Kidney (tissue), 14 donors: Measurements from ENCODE around the gene TMEM132C. TPM values are rescaled to one million over a fixed set of nuclear protein-coding genes. Genes with fewer than 3 reads are reported as not detected.

Experiments used
- DNase-seq, 5 donors: peaks; one replicate each; pipeline ENCODE4 v3.0.0-alpha.2; 2013 to 2020
- FAIRE-seq: peaks from 2 replicates; lab custom pipeline; 2012; peaks lifted over from hg19 to GRCh38; lab: Jason Lieb, UNC
- H3K27ac ChIP-seq, 2 donors: one replicate each; pipeline ENCODE4 v1.7.0; 2013; ENCODE audit warnings: low read depth in 2 of 2, low read length in 2 of 2, inconsistent platforms in 1 of 2
- H3K27me3 ChIP-seq: one replicate; pipeline ENCODE4 v1.7.1; 2013; ENCODE audit warnings: low read length, inconsistent platforms; ENCODE audit not compliant: control insufficient read depth, insufficient read depth
- H3K36me3 ChIP-seq, 3 donors: one replicate each; pipeline versions ENCODE4 v1.7.0 to v1.7.1; 2013; ENCODE audit warnings: low read length in 3 of 3, control low read depth in 1 of 3, inconsistent platforms in 1 of 3; ENCODE audit not compliant: insufficient read depth in 3 of 3, control insufficient read depth in 2 of 3
- H3K4me1 ChIP-seq, 3 donors: one replicate each; pipeline versions ENCODE4 v1.7.0 to v1.7.1; 2013; ENCODE audit warnings: low read length in 3 of 3, inconsistent platforms in 1 of 3, low read depth in 1 of 3; ENCODE audit not compliant: control insufficient read depth in 2 of 3, insufficient read depth in 2 of 3
- H3K4me3 ChIP-seq, 3 donors: one replicate each; pipeline versions ENCODE4 v1.7.0 to v1.8.1; 2013; ENCODE audit warnings: low read length in 3 of 3, control low read depth in 1 of 3, inconsistent platforms in 1 of 3
- H3K9ac ChIP-seq, 3 donors: one replicate each; pipeline versions ENCODE4 v1.7.0 to v1.7.1; 2013; ENCODE audit warnings: low read length in 3 of 3, control low read depth in 1 of 3, inconsistent platforms in 1 of 3
- H3K9me3 ChIP-seq, 3 donors: one replicate each; pipeline versions ENCODE4 v1.7.0 to v1.7.1; 2013; ENCODE audit warnings: low read length in 3 of 3, control low read depth in 1 of 3, inconsistent platforms in 1 of 3; ENCODE audit not compliant: control insufficient read depth in 2 of 3, insufficient read depth in 1 of 3
- intact Hi-C: fragments of 100-400 bp; cut with DNase I; formaldehyde crosslinking; loops from one replicate; pipeline ENCODE4 v1.11.1; 2022
- polyA plus RNA-seq: library from polyadenylated mRNA; stranded (reverse); fragments of 350-450 nt; fragmentation: Illumina TruSeq; extraction: RNeasy Lipid Tissue Mini Kit (QIAGEN cat#74804); gene quantifications from one replicate; pipeline ENCODE4 v1.2.3, GENCODE V29; 2014; ENCODE audit warnings: low read depth, low replicate concordance; ENCODE audit not compliant: insufficient read depth
- total RNA-seq: library from RNA; stranded (reverse); fragmentation: NEBNext Ultra II Directional; extraction: Animal tissue kit (Norgen Biotek cat#: 25700); gene quantifications from one replicate; pipeline ENCODE4 v1.2.1, GENCODE V29; 2021
- TF ChIP-seq, protein P1 (sequence below): IDR thresholded peaks from 3 replicates; pipeline ENCODE4 v1.5.1; 2012; ENCODE audit warnings: mild to moderate bottlenecking, moderate library complexity, borderline replicate concordance; ENCODE audit not compliant: insufficient read depth; ENCODE audit errors: extremely low read depth
- donor health status: control.
- donor health status: control.
- donor health status: control.
- donor health status: control.
- donor health status: control.
- donor health status: DM: yes; HTN: yes; CAD: no.
- donor health status: Normal renal cell carcinoma (clear cell type).

TMEM132C gene
- total and polyA plus RNA-seq, 2 donors from 2014 or later, result 0.28 to 0.75 TPM

DNA sequence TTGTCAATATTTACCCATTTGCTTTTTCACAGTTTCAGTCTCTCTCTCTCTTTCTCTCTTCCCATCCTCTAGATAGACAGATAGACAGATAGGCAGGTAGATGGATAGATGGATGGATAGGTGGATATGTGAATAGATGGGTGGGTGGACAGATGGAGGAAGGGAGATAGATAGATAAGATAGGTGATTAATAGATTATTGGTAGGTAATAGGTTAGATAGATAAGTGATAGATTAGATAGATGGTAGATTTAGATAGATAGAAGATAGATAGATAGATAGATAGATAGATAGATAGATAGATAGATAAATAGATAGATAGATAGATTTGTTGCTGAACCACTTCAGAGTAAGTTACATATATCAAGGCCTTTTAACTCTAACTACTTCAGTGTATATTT lies 408.6 kb downstream of the TMEM132C start:
- Histone ChIP-seq H3K27ac (no peak overlapping the region), H3K27me3 (no peaks in the 10 kb centered on the region), H3K9me3 (peaks cover 0 to under 1% (median 0%) of the 10 kb centered on the region in 3 donors), H3K36me3 (no peaks in the 10 kb centered on the region), H3K4me3 (no peak overlapping the region), H3K9ac (no peak overlapping the region), H3K4me1 (no peaks in the 10 kb centered on the region)
- intact Hi-C loops, result no loop called here
- TF ChIP-seq, protein P1, sequence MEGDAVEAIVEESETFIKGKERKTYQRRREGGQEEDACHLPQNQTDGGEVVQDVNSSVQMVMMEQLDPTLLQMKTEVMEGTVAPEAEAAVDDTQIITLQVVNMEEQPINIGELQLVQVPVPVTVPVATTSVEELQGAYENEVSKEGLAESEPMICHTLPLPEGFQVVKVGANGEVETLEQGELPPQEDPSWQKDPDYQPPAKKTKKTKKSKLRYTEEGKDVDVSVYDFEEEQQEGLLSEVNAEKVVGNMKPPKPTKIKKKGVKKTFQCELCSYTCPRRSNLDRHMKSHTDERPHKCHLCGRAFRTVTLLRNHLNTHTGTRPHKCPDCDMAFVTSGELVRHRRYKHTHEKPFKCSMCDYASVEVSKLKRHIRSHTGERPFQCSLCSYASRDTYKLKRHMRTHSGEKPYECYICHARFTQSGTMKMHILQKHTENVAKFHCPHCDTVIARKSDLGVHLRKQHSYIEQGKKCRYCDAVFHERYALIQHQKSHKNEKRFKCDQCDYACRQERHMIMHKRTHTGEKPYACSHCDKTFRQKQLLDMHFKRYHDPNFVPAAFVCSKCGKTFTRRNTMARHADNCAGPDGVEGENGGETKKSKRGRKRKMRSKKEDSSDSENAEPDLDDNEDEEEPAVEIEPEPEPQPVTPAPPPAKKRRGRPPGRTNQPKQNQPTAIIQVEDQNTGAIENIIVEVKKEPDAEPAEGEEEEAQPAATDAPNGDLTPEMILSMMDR, result no peak
- FAIRE-seq (no peak), DNase-seq (no peak)

DNA sequence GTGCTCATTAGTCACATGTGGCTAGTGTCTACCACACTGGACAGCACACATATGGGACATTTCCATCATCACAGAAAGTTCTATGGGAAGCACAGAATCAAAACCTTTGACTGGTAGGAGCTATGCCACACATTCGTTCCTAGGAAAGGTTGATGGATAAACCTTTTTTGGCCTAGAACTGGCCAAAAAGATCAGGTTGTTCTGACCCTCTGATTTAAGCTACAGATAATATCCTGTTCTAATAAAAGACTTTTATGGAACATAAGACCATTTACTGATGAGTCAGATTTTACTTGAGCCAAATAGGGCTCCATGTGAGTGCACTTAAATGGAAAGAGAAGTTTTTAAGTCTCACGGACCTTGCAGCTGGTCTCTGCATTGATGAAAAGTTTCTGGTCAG lies 413.6 kb downstream of the TMEM132C start:
- Histone ChIP-seq H3K27ac (no peak overlapping the region), H3K27me3 (no peaks in the 10 kb centered on the region), H3K36me3 (no peaks in the 10 kb centered on the region), H3K9ac (no peak overlapping the region), H3K4me1 (no peaks in the 10 kb centered on the region), H3K9me3 (no peaks in the 10 kb centered on the region), H3K4me3 (no peak overlapping the region)
- TF ChIP-seq, protein P1, result no peak
- DNase-seq (no peak), FAIRE-seq (no peak)
- intact Hi-C loops, result no loop called here

DNA sequence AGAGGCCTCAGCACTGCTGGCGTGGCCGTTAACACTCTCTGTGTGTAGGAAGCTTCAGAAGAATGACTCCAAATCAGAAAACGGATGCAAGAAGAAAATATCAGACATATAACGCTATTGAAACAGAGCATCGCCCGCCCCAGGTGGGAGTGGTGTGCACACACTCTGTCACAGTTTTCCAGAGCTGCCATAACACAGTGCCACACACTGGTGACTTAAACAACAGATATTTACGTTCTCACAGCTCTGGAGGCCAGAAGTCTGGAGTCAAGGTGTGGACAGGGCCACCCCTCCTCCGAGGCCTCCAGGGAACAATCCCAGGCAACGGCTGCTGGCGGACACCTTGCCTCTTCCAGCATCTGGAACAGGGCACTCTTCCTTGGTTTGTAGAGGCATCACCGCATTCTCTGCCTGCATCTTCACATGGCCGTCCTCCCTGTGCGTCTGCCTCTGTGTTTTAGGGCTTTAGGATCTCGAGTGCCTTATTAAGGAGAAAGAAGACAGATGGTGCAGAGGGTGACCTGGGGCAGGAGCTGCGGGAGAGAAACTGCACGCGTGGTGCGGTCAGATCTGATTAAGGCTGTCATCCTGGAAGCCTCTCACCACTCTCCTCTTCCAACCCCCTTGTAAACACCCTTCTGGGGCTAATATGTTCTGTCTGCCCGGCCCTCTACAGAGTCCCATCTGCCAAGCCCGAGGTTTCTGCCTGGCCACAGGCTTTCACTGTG lies 415.7 kb downstream of the TMEM132C start:
- Histone ChIP-seq H3K4me3 (no peak overlapping the region), H3K27me3 (no peaks in the 10 kb centered on the region), H3K9ac (no peak overlapping the region), H3K4me1 (no peaks in the 10 kb centered on the region), H3K27ac (no peak overlapping the region), H3K9me3 (no peaks in the 10 kb centered on the region), H3K36me3 (no peaks in the 10 kb centered on the region)
- DNase-seq (no peak), FAIRE-seq (no peak)
- intact Hi-C loops, result no loop called here
- TF ChIP-seq, protein P1, result no peak
